Measurements from ENCODE around the gene NOXA1. TPM values are rescaled to one million over a fixed set of nuclear protein-coding genes. Genes with fewer than 3 reads are reported as not detected.
A peak's percentile ranks its signal among the peaks of the same experiment; 100 is the strongest.

Gene NOXA1
- total and polyA plus RNA-seq, 9 of the 15 experiments (the other 6 are each of a cell fraction or from before 2014, with no cell fraction given), result 0.07 to 1.2 (median 0.20) TPM; not detected in 4

DNA sequence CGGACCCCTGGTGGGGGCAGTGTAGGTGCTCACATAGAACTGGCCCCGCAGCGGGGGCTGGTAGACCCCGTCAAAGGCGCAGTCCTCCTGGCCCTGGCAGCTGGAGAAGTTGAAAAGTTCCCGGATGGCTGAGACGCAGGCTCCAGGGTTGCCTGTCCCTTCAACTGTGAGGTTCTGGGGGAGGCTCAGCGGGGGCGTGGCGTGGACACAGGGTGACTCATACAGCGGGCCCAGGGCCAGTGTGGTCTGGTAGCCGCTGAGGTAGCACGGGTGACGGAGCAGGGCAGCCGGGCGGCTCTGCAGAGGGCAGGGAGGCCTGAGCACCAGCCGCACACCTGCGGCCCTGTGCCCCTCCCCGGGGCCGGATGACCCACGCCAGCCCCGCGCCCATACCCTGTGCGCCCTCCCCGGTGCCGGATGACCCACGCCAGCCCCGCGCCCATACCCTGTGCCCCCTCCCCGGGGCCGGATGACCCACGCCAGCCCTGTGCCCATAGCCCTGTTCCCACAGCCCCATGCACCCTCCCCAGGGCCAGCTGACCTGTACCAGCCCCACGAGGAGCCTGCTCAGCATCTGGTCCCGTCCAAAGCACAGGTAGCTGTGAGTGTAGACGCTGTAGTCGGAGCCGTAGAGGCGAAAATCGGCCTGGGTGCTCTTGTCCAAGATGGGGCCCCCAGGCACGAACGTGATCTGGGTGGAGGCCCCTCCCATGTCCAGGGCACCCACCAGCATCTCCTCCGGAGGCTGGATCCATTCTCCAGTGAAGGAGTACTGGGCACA, 13.0 kb downstream of the NOXA1 start (continued):
- TF ChIP-seq NELFE (IDR thresholded peaks at IDR 0.05; ENCODE audit: insufficient read depth, insufficient read length), result no peak

DNA sequence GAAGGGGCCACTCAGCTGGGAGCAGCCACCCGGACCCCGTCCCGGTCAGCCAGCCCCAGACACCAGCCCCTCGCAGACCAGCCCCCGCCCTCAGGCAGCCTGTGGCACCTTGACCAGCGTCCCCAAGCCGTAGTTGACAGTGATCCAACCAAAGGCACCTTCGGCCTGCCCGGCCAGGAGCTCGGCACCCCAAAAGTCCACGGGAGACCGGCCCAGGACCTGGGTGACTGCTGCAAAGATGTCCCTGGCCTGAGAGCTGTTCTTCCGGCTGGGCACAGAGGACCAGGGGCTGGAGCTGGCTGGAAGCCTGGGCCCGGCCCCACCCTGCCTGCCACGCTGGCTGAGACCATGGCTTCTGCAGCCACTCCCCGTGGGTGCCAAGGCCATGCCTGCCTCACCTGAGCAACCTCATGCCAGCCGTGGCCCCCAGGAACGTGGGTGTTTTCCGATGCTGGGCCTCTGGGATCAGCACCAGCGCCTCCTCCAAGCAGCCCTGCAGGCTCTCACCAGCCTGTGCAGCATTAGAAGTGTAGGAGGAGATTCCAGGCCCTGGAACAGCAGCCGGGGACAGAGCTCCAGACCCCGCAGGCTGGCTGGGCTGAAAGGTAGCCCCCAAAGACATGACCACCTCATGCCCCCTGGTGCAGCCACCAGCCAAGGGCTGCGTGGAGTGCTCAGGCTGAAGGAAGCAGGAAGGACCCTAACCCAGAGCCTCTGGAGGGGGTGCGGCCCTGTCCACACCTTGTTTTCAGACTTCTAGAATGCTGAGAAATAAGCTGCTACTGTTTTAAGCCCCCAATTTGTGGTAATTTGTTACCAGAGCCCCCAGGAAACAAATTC, 13.8 kb downstream of the NOXA1 start:
- Histone ChIP-seq H3K9me1 (ENCODE audit: control insufficient read depth, insufficient read depth, low read length) (no peaks in the 10 kb centered on the region), H3K9ac (ENCODE audit: insufficient read depth in 1 of 2, low read depth in 2 of 2, low read length in 2 of 2) (peak overlapping the region in 1 of 2 experiments; percentile 91; a peak in 1 of 4 replicates), H3K36me3 (ENCODE audit: control insufficient read depth, insufficient read depth, low read length) (no peaks in the 10 kb centered on the region), H3K79me2 (ENCODE audit: control insufficient read depth, insufficient read depth, low read length) (no peaks in the 10 kb centered on the region), H3K27ac (ENCODE audit: extremely low read depth, low read depth, low read length) (no peak overlapping the region), H3K27me3 (ENCODE audit: control insufficient read depth in 2 of 2, insufficient read depth in 2 of 2, low read length in 2 of 2) (no peaks in the 10 kb centered on the region), H2AFZ (ENCODE audit: low read depth, low read length) (no peak overlapping the region), H3K9me3 (replicated peaks; ENCODE audit: control insufficient read depth, insufficient read depth, low read depth, low read length) (no peaks in the 10 kb centered on the region), H4K20me1 (replicated peaks; ENCODE audit: control insufficient read depth, insufficient read depth, low read length) (no peaks in the 10 kb centered on the region), H3K4me2 (ENCODE audit: insufficient read depth, low read length) (no peak overlapping the region), H3K4me1 (replicated peaks in 1 of 2; ENCODE audit: control insufficient read depth in 2 of 2, insufficient read depth in 2 of 2, low read length in 2 of 2) (peaks cover 14 to 78% of the 10 kb centered on the region in 2 experiments; a peak in 4 of 5 replicates), H3K4me3 (no peak overlapping the region)
- TF ChIP-seq KLF10 (CRISPR knock-in tag; IDR thresholded peaks at IDR 0.05), result no peak
- TF ChIP-seq, protein P1, sequence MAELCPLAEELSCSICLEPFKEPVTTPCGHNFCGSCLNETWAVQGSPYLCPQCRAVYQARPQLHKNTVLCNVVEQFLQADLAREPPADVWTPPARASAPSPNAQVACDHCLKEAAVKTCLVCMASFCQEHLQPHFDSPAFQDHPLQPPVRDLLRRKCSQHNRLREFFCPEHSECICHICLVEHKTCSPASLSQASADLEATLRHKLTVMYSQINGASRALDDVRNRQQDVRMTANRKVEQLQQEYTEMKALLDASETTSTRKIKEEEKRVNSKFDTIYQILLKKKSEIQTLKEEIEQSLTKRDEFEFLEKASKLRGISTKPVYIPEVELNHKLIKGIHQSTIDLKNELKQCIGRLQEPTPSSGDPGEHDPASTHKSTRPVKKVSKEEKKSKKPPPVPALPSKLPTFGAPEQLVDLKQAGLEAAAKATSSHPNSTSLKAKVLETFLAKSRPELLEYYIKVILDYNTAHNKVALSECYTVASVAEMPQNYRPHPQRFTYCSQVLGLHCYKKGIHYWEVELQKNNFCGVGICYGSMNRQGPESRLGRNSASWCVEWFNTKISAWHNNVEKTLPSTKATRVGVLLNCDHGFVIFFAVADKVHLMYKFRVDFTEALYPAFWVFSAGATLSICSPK (IDR thresholded peaks at IDR 0.05; ENCODE audit: borderline replicate concordance), result no peak
- TF ChIP-seq ZFP36 (IDR thresholded peaks at IDR 0.05; ENCODE audit: low read depth, low read length, partially characterized antibody), result peak; percentile 86
- BruUV-seq (replicated peaks), result no TSS peak
- WGBS (ENCODE audit: insufficient coverage, low coverage, missing lambda C conversion rate), result 67% methylated on average over 21 of the region's 24 CpGs
- intact Hi-C loops (cut with micrococcal nuclease), result no loop called here
- in situ Hi-C loops (cut with MboI), result no loop called here
- POLR2A ChIA-PET, result interaction anchor here (0.6 to 3.5 kb wide), 4 partner anchors 9 to 198 kb away, joined by 3 to 21 read pairs (median 4); partner anchors contain the start of genes EXD3 and NOXA1
- no peak for ATAC-seq
- no peak for DNase-seq (ENCODE audit: extremely low read depth in 1 of 4, low spot score in 3 of 4)
- FAIRE-seq, result no peak
- CTCF ChIA-PET (ENCODE audit: low intra/inter-chr PET ratio), result no interaction called here
